ENCODE data around the gene WDR46. TPM values are rescaled to one million over a fixed set of nuclear protein-coding genes. Genes with fewer than 3 reads are reported as not detected.

WDR46 gene
- total and polyA plus RNA-seq, 2 of the 13 experiments (the other 11 are each of a cell fraction or from before 2014, with no cell fraction given): 47.4 to 105 TPM

- TF ChIP-seq NONO (IDR thresholded peaks at IDR 0.05) (no peak), NONO (CRISPR knock-in tag; conservative IDR thresholded peaks at IDR 0.05) (0 out of 2 replicates have a peak, but pooled peaks have one; percentile 1), TFE3 (CRISPR knock-in tag; IDR thresholded peaks at IDR 0.05) (0 out of 2 replicates have a peak, but pooled peaks have one; percentile 28), ZNF691 (CRISPR knock-in tag; IDR thresholded peaks at IDR 0.05; ENCODE audit: borderline replicate concordance, low read depth) (peak; percentile 44; the same call in 1 of the 2 replicates), ZNF484 (CRISPR knock-in tag; IDR thresholded peaks at IDR 0.05; ENCODE audit: borderline replicate concordance, low read depth) (no peak), RFX1 (IDR thresholded peaks at IDR 0.05) (peak; percentile 74), HOXA7 (CRISPR knock-in tag; IDR thresholded peaks at IDR 0.05) (no peak), ZNF34 (CRISPR knock-in tag; IDR thresholded peaks at IDR 0.05; ENCODE audit: borderline replicate concordance) (no peak), NR2F6 (IDR thresholded peaks at IDR 0.05) (peak; percentile 79), NR2F6 (CRISPR knock-in tag; IDR thresholded peaks at IDR 0.05) (peak; percentile 85), POGZ (CRISPR knock-in tag; IDR thresholded peaks at IDR 0.05) (no peak), ZBTB2 (CRISPR knock-in tag; IDR thresholded peaks at IDR 0.05; ENCODE audit: low read depth) (no peak), TP53 (CRISPR knock-in tag; conservative IDR thresholded peaks at IDR 0.05) (no peak), ZNF550 (CRISPR knock-in tag; IDR thresholded peaks at IDR 0.05; ENCODE audit: borderline replicate concordance) (no peak), HOXA3 (CRISPR knock-in tag; IDR thresholded peaks at IDR 0.05) (peak; percentile 13; the same call in 1 of the 2 replicates), MTF2 (CRISPR knock-in tag; IDR thresholded peaks at IDR 0.05; ENCODE audit: borderline replicate concordance) (no peak), PBX3 (CRISPR knock-in tag; IDR thresholded peaks at IDR 0.05; ENCODE audit: borderline replicate concordance) (no peak)
- TF ChIP-seq, protein P1, sequence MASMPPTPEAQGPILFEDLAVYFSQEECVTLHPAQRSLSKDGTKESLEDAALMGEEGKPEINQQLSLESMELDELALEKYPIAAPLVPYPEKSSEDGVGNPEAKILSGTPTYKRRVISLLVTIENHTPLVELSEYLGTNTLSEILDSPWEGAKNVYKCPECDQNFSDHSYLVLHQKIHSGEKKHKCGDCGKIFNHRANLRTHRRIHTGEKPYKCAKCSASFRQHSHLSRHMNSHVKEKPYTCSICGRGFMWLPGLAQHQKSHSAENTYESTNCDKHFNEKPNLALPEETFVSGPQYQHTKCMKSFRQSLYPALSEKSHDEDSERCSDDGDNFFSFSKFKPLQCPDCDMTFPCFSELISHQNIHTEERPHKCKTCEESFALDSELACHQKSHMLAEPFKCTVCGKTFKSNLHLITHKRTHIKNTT (CRISPR knock-in tag; IDR thresholded peaks at IDR 0.05): no peak
- TF ChIP-seq, protein P2, sequence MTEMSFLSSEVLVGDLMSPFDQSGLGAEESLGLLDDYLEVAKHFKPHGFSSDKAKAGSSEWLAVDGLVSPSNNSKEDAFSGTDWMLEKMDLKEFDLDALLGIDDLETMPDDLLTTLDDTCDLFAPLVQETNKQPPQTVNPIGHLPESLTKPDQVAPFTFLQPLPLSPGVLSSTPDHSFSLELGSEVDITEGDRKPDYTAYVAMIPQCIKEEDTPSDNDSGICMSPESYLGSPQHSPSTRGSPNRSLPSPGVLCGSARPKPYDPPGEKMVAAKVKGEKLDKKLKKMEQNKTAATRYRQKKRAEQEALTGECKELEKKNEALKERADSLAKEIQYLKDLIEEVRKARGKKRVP (CRISPR knock-in tag; IDR thresholded peaks at IDR 0.05): no peak
Observed at GRCh38 chr6:33314515-33314942, 25.5 kb upstream of the WDR46 start (continued).
